ENCODE data around the gene GRM4.
"Not testable (repeated sequence)": the region's sequence is repeated elsewhere in the genome, so short reads cannot be mapped to it uniquely, and the experiment has no call there.

GRM4 gene

DNA sequence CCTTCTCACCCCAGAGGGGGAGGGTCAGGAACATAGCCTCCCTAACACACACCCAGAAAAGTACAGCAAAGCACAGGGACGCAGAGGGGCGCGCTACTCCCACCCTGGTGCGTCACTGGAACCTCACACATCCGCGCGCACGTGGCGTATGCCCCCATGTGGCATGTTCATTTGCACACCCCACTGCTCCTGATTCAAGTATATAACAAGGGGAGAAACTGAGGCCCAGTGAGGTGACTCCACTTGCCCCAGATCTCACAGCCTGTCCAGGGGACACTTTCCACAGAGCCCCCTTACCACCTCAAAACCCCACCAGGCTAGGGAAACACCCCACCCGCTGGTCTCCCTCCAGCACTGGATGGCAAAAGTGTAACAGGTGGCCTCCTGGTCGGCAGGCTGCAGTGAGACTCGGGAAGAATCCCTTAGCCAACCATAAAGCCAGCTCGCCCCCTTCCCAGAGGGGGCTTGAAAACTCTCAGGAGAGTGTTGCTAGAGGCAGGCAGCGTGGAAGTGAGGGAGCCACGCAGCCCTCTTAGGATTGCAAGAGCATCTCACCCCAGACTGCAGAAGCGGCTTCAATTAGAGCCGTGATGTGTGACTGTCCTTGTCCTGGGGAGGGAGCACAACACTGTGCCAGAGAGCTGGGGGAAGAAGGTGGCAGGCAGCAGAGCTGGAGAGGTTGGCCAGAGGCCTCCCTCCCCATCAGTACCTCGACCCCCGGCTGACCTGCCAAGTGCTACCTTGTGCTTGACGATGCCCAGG lies at the start of gene GRM4:
Gene GRM4, minus strand, starts transcription at position 67 of the 762 bp plus-strand sequence. CDS start 12,591 bp downstream, outside the sequence.
- DNase-seq: no peak

GRCh38 chr6:34194772-34195171 lies 48.9 kb upstream of the GRM4 start:
- DNase-seq: no peak

DNA sequence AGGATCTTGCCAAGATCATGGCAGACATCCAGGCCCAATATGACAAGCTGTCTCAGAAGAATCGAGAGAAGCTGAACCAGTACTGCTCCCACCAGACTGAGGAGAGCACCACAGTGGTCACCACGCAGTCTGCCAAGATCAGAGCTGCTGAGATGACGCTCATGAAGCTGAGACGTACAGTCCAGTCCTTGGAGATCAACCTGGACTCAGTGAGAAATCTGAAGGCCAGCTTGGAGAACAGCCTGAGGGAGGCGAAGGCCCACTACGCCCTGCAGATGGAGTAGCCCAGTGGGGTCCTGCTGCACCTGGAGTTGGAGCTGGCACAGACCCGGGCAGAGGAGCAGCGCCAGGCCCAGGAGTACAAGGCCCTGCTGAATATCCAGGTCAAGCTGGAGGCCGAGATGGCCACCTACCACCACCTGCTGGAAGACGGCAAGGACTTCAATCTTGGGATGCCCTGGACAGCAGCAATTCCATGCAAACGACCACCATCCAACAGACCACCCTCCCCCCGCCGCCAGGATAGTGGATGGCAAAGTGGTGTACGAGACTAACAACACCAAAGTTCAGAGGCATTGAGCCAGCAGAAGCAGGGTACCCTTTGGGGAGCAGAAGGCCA lies 44.7 kb upstream of the GRM4 start:
- DNase-seq: no peak

DNA sequence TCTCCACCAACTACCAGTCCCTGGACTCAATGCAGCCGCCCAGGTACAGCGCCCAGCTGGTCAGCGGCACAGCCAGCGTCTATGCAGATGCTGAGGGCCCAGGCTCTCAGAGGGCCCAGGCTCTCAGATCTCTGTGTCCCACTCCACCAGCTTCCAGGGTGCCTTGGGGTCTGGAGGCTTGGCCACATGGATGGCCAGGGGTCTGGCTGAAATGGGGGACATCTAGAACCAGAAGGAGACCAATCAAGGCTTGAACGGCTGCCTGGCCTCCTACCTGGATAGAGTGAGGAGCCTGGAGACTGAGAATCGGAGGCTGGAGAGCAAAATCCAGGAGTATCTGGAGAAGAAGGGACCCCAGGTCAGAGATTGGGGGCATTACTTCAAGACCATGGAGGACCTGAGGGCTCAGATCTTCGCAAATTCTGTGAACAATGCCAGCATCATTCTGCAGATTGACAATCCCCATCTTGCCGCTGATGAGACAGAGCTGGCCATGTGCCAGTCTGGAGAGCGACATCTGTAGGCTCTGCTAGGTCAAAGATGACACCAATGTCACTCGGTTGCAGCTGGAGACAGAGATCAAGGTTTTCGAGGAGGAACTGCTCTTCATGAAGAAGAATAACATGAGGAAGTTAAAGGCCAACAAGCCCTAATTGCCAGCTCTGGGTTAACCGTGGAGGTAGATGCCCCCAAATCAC lies 44.1 kb upstream of the GRM4 start:
- DNase-seq: peak; percentile 57

GRCh38 chr6:34184726-34185125 lies 38.8 kb upstream of the GRM4 start:
- not testable (repeated sequence) for DNase-seq

DNA sequence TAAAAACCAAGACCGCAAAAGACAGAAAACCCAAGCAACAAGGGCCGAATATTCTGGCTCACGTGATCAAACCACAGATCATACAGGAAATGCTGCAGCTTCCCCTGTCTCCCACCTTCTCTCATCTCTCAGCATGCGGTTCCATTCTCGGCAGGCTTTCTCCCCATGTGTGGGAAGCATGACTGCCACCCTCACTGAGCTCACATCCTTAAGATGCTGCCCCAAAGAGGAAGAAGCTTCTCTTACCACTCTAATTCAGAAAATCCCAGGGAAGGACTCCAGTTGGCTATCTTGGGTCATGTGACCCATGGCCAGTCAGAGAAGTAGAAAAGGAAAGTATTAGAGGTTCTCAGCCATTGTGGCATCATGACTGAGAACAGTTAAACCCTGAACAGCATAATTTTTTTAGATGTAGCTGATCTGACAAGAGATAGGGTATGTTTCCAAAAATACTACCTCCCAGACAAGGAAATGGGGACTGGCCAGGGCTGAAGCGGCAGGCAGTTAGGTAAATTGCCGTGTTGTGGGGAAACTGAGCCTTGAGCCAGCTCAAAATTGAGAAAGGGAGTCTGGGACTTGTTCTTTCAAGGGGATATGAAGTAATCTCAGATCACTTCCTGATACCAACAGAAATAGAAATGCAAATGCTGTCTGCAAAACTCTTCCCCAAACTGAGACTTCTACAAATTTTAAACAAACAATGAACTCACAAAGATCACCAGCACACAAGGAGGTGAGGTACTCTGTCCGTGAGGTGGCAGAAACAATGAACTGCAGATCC lies 37.1 kb upstream of the GRM4 start:
- DNase-seq: peak; percentile 47

DNA sequence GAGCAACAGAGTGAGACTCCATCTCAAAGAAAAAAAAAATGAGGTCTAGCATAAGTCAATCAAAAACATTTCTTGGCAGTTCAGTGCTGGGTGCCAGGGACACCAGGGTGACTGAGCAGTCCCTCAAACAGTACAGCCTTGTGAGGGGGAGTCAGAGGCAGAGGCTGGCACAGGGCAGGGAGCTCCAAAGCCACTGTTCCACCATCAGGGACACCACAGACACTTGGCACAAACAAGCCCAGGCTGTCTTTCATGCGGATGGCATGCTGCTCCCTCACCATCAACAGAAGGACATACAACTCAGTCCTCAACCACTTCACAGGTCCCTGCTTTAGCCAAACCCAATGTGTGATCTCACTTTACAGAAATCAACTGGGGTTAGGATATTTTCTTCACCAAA lies 36.0 kb upstream of the GRM4 start:
- DNase-seq: no peak

- no peak for DNase-seq
These were observed 33.3 kb upstream of the GRM4 start for GRCh38 chr6:34179106-34179720.

DNA sequence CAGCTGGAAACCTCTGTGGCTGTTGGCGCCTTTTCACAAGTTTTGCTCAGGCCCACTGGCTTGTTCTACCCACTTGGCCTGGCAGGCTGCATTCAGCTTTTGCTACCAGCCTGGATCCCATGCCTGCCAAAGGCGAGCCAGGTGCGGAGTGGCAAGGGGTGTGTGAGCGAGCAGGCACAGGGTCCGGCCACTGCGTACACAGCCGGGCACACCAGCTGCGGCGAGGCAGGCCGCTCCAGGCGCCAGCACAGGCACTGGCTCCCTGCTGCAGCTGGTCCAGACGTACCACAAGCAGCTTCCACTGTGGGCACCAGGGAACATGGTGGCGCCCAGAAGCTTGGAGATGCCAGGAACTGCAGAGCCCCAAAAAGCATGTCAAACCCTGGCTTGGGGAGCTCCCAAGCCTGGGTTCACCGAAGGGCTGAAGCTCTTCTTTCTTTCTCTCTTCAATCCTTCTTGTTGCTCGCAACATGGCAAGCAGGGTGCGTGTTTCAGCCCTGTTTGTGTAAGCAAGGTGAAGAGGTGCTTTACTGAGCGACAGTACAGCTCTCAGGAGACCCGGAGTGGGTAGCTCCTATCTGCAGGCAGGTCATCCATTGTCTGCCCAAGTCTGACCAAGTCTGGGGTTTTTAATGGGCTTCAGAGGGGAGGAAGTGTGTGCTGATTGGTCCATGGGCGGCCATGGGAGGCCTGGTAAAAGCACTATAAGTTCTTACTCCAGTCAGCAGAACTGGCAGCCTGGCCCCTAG lies 32.6 kb upstream of the GRM4 start:
- DNase-seq: no peak

DNA sequence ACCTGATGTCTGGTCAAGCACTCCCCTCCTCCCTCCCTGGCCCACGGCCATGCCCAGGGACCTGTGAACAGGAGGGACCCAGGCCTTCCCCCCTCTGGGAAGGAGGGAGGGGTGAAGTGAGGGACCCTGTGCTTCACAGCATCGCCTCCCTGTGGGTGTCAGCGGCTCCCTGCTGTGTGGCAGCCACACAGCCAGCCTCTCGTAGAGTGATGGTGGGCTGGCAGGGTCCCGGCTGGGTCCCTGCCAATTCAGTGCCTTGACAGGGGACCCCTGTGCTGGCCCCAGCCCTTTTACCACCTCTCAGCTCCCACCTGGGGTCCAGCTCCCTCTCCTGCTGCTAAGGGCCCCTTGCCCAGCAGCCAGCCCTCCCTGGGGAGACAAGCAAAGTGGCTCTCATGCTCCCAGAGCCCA lies 31.3 kb upstream of the GRM4 start:
- DNase-seq: no peak

DNA sequence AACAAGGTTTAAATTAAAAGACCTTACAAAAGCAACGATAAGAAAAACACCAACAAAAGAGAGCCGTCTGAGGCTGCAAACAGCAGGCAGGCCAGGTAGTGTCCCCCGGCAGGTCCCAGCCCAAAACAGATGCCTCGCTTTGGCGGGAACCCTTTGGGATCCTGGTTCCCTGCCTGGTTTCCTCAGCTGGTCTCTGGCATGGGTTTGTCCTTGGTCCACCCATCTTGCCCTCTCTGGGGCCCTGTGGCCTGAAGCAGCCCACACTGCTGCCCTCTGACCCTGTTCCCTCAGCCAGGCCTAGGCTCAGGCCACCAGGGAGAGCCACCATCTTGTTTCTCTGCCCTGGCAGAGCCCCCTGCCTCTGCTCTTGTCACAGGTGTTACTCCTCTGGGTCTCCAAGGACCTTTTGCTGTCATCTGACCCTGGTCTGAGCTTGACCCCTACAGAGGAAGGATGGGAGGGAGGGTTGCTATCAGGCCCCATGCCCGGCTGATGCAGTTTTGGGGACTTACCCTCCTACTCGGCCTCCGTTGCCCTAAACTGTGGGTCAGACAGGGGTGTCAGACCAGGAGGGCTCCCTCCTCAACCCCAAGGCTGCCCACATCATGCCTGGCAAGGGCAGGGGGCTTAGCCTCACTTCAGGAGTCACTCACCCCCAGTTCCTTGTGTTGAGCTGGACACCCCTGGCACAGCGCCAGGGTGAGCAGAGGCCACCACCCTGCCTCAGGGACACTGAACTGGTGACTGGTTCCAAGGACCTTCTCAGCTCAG lies 30.6 kb upstream of the GRM4 start:
- DNase-seq: no peak

GRCh38 chr6:34174846-34175399 lies 29.0 kb upstream of the GRM4 start:
- no peak for DNase-seq

GRCh38 chr6:34172961-34173775 lies 27.3 kb upstream of the GRM4 start:
- no peak for DNase-seq

DNA sequence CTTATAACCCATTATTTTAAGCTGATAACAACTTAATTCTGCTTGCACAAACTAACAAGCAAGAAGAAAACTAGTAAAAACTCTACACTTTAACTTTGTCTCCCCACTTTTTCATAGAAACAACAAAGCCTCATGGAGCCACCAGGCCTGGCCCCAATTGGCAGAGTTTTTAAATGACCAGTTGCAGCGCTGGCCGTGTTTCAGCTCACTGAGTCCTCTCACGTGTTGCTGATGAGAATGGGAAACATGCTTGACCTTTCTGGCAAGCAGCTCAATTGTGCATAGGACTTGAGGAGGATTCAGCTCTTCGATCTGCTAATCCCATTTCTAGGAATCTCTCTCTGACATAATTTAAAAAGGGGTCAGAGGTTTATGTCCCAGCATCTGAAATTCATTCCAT lies 24.5 kb upstream of the GRM4 start:
- DNase-seq: no peak

DNA sequence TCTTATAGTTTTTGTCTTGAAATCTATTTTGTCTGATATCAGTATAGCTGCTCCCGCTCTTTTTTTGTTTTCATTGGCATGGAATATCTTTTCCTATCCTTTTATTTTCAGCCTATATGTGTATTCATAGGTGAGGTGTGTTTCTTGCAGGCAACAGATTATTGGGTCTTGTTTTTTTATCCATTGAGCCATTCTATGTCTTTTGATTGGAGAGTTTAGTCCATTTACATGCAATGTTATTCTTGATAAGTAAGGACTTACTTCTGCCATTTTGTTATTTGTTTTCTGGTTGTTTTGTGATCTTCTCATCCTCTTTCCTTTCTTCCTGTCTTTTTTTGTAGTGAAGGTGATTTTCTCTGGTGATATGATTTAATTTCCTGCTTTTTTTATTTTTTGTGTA lies 24.0 kb upstream of the GRM4 start:
- DNase-seq: no peak

GRCh38 chr6:34161857-34162515 lies 16.1 kb upstream of the GRM4 start:
- no peak for DNase-seq

- no peak for DNase-seq
These were observed 14.0 kb upstream of the GRM4 start for GRCh38 chr6:34159844-34160243.

DNA sequence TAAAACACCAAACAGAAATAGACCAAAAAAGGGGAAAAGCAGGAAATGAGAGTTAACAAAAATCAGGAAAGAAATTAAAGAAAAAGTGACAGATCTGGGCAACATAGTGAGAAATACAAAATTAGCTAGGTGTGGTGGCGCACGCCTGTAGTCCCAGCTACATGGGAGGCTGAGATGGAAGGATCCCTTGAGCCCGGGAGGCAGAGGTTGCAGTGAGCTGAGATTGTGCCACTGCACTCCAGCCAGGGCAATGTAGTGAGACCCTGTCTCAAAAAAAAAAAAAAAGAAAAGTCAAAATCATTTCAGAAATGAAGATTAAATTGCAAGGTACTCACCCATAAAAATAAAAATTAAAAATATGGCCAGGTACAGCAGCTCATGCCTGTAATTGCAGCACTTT lies 13.0 kb upstream of the GRM4 start:
- DNase-seq: no peak

DNA sequence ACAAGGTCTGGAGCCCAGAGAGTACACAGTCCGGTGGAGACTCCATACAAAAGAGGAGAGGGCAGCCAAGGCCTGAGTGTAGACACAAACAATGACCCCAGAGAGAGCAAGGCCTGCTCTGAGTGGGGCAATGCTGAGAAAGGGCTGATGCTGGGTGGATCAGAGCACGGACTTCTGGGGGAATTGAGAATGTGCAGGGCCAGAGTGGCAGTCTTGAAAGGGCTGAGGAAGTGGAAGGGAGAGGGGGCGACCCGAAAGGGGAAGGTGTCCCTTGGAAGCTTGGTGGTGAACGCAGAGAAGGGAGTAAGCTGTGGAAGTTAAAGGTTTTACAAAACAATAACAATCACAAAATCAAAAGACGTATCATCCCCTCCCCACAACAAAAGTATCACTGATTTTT lies 12.0 kb upstream of the GRM4 start:
- no peak for DNase-seq
